Measurements from ENCODE around the gene ZNF667. TPM values are rescaled to one million over a fixed set of nuclear protein-coding genes. Genes with fewer than 3 reads are reported as not detected.
A peak's percentile ranks its signal among the peaks of the same experiment; 100 is the strongest.

Gene ZNF667
- total and polyA plus RNA-seq, 2 donors (not counting 1 experiment from before 2014, with no cell fraction given), result 2.0 to 6.6 TPM

DNA sequence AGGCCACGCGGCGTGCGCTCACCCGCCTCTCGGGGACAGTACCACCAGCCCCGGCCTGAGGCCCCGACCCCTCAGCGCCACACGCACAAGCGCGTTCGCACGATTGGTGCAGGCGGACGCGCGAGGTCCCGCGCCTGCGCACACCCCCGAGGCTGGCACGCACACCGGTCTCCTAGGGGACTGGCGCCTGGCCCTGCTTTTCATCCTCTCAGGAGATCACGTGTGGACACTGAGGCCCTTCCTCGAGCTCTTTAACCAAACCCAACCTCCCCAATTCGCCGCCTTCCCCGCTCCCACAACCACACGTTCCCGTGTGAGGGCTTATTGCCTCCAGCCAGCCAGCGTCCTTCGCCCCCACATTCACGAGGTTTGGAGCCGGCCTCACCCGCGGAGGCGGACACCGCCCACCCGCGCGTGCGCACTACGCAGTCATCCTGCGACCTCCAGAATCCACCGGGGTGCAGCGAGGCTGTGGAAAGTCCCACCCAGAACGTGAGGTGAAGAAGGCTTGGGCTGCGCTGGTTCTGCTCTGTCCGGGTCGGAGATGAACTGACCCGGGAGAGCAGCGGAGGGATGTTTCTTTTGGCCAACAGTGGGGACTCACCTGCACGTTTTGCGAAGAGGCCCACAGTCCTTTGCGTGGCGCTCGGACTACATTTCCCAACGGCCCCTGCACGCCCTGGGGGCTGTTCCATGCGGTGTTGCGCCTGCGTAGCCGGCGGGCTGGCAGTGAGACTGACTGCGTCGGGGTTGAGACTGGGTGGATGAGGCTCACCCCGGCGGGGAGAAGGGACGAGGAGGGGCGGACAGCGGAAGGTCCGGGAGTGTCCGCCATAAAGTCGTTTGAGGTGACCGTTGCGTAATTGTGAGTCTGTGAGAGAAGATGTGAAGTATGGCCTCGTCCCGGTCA is 539 bp upstream of the ZNF667 start:
- H2AFZ ChIP-seq (ENCODE audit: low read length), result peak overlapping the region; percentile 99
- H4K20me1 ChIP-seq (ENCODE audit: control insufficient read depth, extremely low read depth, insufficient read depth, low read length), result no peaks in the 10 kb centered on the region
- no peaks in the 10 kb centered on the region for H3K79me2 ChIP-seq (ENCODE audit: control insufficient read depth, insufficient read depth, low read length)
- TF ChIP-seq, protein P1, sequence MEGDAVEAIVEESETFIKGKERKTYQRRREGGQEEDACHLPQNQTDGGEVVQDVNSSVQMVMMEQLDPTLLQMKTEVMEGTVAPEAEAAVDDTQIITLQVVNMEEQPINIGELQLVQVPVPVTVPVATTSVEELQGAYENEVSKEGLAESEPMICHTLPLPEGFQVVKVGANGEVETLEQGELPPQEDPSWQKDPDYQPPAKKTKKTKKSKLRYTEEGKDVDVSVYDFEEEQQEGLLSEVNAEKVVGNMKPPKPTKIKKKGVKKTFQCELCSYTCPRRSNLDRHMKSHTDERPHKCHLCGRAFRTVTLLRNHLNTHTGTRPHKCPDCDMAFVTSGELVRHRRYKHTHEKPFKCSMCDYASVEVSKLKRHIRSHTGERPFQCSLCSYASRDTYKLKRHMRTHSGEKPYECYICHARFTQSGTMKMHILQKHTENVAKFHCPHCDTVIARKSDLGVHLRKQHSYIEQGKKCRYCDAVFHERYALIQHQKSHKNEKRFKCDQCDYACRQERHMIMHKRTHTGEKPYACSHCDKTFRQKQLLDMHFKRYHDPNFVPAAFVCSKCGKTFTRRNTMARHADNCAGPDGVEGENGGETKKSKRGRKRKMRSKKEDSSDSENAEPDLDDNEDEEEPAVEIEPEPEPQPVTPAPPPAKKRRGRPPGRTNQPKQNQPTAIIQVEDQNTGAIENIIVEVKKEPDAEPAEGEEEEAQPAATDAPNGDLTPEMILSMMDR (conservative IDR thresholded peaks at IDR 0.05 in 1 of 2, IDR thresholded peaks at IDR 0.05 in 1 of 2; ENCODE audit: low read depth in 1 of 2, low read length in 2 of 2), result no peak
- no peaks in the 10 kb centered on the region for H3K36me3 ChIP-seq (ENCODE audit: control insufficient read depth, insufficient read depth, low read length)
- peak; percentile 93 for DNase-seq (ENCODE audit: low read depth in 2 of 2)
- peak overlapping the region; percentile 75 for H3K27ac ChIP-seq (ENCODE audit: insufficient read depth, low read length)
- peak overlapping the region; percentile 81 to 96 (median 86) for H3K4me3 ChIP-seq (replicated peaks in 1 of 4; ENCODE audit: control extremely low read depth in 1 of 4, insufficient read depth in 1 of 4, low read depth in 3 of 4, low read length in 4 of 4)
- H3K9ac ChIP-seq (ENCODE audit: insufficient read depth, low read length), result peak overlapping the region; percentile 61
- no peaks in the 10 kb centered on the region for H3K4me1 ChIP-seq (ENCODE audit: control insufficient read depth, extremely low read depth, insufficient read depth, low read length)
- no peaks in the 10 kb centered on the region for H3K27me3 ChIP-seq (ENCODE audit: control insufficient read depth, insufficient read depth, low read length)
- H3K4me2 ChIP-seq (ENCODE audit: extremely low read depth, insufficient read depth, low read length), result peak overlapping the region; percentile 92
- no peaks in the 10 kb centered on the region for H3K9me3 ChIP-seq (ENCODE audit: control insufficient read depth, insufficient read depth, low read depth, low read length)

DNA sequence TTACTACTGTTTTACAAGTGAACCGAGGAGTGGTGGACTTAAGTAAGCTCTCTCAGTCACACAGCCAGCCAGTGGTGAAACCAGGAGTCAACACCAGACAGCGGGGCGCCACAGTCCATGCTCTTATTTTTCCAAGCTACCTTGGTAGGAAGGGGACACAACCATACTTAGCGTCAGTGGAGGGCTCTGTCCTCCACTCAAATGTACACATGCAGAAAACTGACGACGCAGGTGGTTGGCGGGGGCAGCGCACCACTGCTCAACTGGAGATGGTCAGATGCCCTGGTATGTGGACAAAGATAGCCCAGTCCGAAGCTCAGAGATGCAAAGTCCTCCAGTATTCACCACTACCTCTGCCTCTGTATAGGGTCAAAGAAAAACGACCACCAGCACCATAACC is 1.1 kb downstream of the ZNF667 start:
- no peaks in the 10 kb centered on the region for H4K20me1 ChIP-seq (ENCODE audit: control insufficient read depth, extremely low read depth, insufficient read depth, low read length)
- H3K27ac ChIP-seq (ENCODE audit: insufficient read depth, low read length), result no peak overlapping the region
- H2AFZ ChIP-seq (ENCODE audit: low read length), result no peak overlapping the region
- no peak for TF ChIP-seq EZH2 (IDR thresholded peaks at IDR 0.05; ENCODE audit: low read length, missing control alignments)
- TF ChIP-seq, protein P1 (conservative IDR thresholded peaks at IDR 0.05 in 1 of 2, IDR thresholded peaks at IDR 0.05 in 1 of 2; ENCODE audit: low read depth in 1 of 2, low read length in 2 of 2), result no peak
- peak overlapping the region in 2 of 4 experiments; percentile 89 to 96 for H3K4me3 ChIP-seq (replicated peaks in 1 of 4; ENCODE audit: control extremely low read depth in 1 of 4, insufficient read depth in 1 of 4, low read depth in 3 of 4, low read length in 4 of 4)
- no peaks in the 10 kb centered on the region for H3K4me1 ChIP-seq (ENCODE audit: control insufficient read depth, extremely low read depth, insufficient read depth, low read length)
- H3K79me2 ChIP-seq (ENCODE audit: control insufficient read depth, insufficient read depth, low read length), result no peaks in the 10 kb centered on the region
- no peaks in the 10 kb centered on the region for H3K9me3 ChIP-seq (ENCODE audit: control insufficient read depth, insufficient read depth, low read depth, low read length)
- no peak overlapping the region for H3K4me2 ChIP-seq (ENCODE audit: extremely low read depth, insufficient read depth, low read length)
- H3K9ac ChIP-seq (ENCODE audit: insufficient read depth, low read length), result no peak overlapping the region
- no peak for DNase-seq (ENCODE audit: low read depth in 2 of 2)
- H3K36me3 ChIP-seq (ENCODE audit: control insufficient read depth, insufficient read depth, low read length), result no peaks in the 10 kb centered on the region
- H3K27me3 ChIP-seq (ENCODE audit: control insufficient read depth, insufficient read depth, low read length), result no peaks in the 10 kb centered on the region

DNA sequence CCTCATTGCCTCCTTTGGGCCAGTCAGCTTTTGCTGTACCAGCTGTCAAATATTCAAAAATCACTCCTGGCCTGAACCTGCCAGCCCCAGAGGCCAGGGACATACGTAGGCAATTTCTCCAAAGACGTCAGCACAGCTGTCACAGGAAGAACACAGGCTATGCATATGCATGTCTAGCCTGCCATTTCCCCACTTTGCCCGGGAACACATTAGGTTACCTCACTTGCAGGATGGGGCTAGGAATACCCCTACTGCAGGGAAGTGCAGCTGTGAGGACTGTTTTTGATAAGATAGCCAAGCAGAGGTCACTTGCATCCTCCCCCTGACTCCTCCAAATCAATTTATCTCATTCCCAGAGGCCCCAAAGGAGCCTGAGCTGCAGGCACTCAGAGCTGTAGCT is 2.8 kb downstream of the ZNF667 start:
- H3K9me3 ChIP-seq (ENCODE audit: control insufficient read depth, insufficient read depth, low read depth, low read length), result no peaks in the 10 kb centered on the region
- TF ChIP-seq EZH2 (IDR thresholded peaks at IDR 0.05; ENCODE audit: low read length, missing control alignments), result no peak
- TF ChIP-seq, protein P1 (conservative IDR thresholded peaks at IDR 0.05 in 1 of 2, IDR thresholded peaks at IDR 0.05 in 1 of 2; ENCODE audit: low read depth in 1 of 2, low read length in 2 of 2), result no peak
- H3K36me3 ChIP-seq (ENCODE audit: control insufficient read depth, insufficient read depth, low read length), result no peaks in the 10 kb centered on the region
- no peaks in the 10 kb centered on the region for H3K4me1 ChIP-seq (ENCODE audit: control insufficient read depth, extremely low read depth, insufficient read depth, low read length)
- no peaks in the 10 kb centered on the region for H3K79me2 ChIP-seq (ENCODE audit: control insufficient read depth, insufficient read depth, low read length)
- no peak overlapping the region for H3K27ac ChIP-seq (ENCODE audit: insufficient read depth, low read length)
- no peak overlapping the region for H3K4me3 ChIP-seq (replicated peaks in 1 of 4; ENCODE audit: control extremely low read depth in 1 of 4, insufficient read depth in 1 of 4, low read depth in 3 of 4, low read length in 4 of 4)
- no peaks in the 10 kb centered on the region for H4K20me1 ChIP-seq (ENCODE audit: control insufficient read depth, extremely low read depth, insufficient read depth, low read length)
- no peak for DNase-seq (ENCODE audit: low read depth in 2 of 2)
- no peak overlapping the region for H3K4me2 ChIP-seq (ENCODE audit: extremely low read depth, insufficient read depth, low read length)
- no peak overlapping the region for H3K9ac ChIP-seq (ENCODE audit: insufficient read depth, low read length)
- no peaks in the 10 kb centered on the region for H3K27me3 ChIP-seq (ENCODE audit: control insufficient read depth, insufficient read depth, low read length)
- H2AFZ ChIP-seq (ENCODE audit: low read length), result no peak overlapping the region
